ENCODE results near the gene MFAP2.

- TF ChIP-seq, protein P1, sequence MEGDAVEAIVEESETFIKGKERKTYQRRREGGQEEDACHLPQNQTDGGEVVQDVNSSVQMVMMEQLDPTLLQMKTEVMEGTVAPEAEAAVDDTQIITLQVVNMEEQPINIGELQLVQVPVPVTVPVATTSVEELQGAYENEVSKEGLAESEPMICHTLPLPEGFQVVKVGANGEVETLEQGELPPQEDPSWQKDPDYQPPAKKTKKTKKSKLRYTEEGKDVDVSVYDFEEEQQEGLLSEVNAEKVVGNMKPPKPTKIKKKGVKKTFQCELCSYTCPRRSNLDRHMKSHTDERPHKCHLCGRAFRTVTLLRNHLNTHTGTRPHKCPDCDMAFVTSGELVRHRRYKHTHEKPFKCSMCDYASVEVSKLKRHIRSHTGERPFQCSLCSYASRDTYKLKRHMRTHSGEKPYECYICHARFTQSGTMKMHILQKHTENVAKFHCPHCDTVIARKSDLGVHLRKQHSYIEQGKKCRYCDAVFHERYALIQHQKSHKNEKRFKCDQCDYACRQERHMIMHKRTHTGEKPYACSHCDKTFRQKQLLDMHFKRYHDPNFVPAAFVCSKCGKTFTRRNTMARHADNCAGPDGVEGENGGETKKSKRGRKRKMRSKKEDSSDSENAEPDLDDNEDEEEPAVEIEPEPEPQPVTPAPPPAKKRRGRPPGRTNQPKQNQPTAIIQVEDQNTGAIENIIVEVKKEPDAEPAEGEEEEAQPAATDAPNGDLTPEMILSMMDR (IDR thresholded peaks at IDR 0.05), result no peak
- TF ChIP-seq POLR2A (IDR thresholded peaks at IDR 0.05), result no peak
- TF ChIP-seq EP300 (IDR thresholded peaks at IDR 0.05), result no peak
Observed at GRCh38 chr1:16986962-16987361, 6.5 kb upstream of the MFAP2 start.

Measured in ovary (tissue), 3 donors.